ENCODE measurements around the gene WDPCP. TPM values are rescaled to one million over a fixed set of nuclear protein-coding genes. Genes with fewer than 3 reads are reported as not detected.
"Not testable (repeated sequence)": the region's sequence is repeated elsewhere in the genome, so short reads cannot be mapped to it uniquely, and the experiment has no call there.

Gene WDPCP
- total RNA-seq, 1 donor from 2014 or later: 30.7 TPM

GRCh38 chr2:63326473-63326872 lies 261.8 kb downstream of the WDPCP start:
- Mint-ChIP-seq H3K4me1 (no peaks in the 10 kb centered on the region), H3K4me3 (no peak overlapping the region), H3K27me3 (ENCODE audit: low read depth) (no peaks in the 10 kb centered on the region), H3K36me3 (peaks cover 33% of the 10 kb centered on the region), H3K9me3 (peaks cover 31% of the 10 kb centered on the region), H3K27ac (no peak overlapping the region)
- no peak for TF ChIP-seq CTCF (IDR thresholded peaks at IDR 0.05; ENCODE audit: unreplicated experiment)
- no peak for DNase-seq (ENCODE audit: low spot score in 2 of 2, unreplicated experiment in 2 of 2)

GRCh38 chr2:63323662-63324061 lies 264.6 kb downstream of the WDPCP start:
- Mint-ChIP-seq H3K36me3 (peaks cover 31% of the 10 kb centered on the region), H3K9me3 (peaks cover 31% of the 10 kb centered on the region)
- H3K4me1 Mint-ChIP-seq; DNase-seq (ENCODE audit: low spot score in 2 of 2, unreplicated experiment in 2 of 2); H3K27ac Mint-ChIP-seq; H3K4me3 Mint-ChIP-seq; H3K27me3 Mint-ChIP-seq (ENCODE audit: low read depth): not testable (repeated sequence)

GRCh38 chr2:63321973-63322372 lies 266.3 kb downstream of the WDPCP start:
- not testable (repeated sequence) for H3K27ac Mint-ChIP-seq; H3K4me1 Mint-ChIP-seq; H3K4me3 Mint-ChIP-seq; H3K27me3 Mint-ChIP-seq (ENCODE audit: low read depth); DNase-seq (ENCODE audit: low spot score in 2 of 2, unreplicated experiment in 2 of 2)
- H3K36me3 Mint-ChIP-seq: peaks cover 30% of the 10 kb centered on the region
- H3K9me3 Mint-ChIP-seq: peaks cover 34% of the 10 kb centered on the region

- no peak for DNase-seq (ENCODE audit: low spot score in 2 of 2, unreplicated experiment in 2 of 2)
- Mint-ChIP-seq H3K9me3 (peaks cover 34% of the 10 kb centered on the region), H3K36me3 (peaks cover 30% of the 10 kb centered on the region), H3K4me3 (no peak overlapping the region), H3K4me1 (no peaks in the 10 kb centered on the region), H3K27ac (no peak overlapping the region), H3K27me3 (ENCODE audit: low read depth) (no peaks in the 10 kb centered on the region)
- no peak for TF ChIP-seq CTCF (IDR thresholded peaks at IDR 0.05; ENCODE audit: unreplicated experiment)
These were observed 267.6 kb downstream of the WDPCP start for GRCh38 chr2:63320669-63321068.

- H3K4me3 Mint-ChIP-seq: no peak overlapping the region
- DNase-seq (ENCODE audit: low spot score in 2 of 2, unreplicated experiment in 2 of 2): no peak
- peaks cover 50% of the 10 kb centered on the region for H3K9me3 Mint-ChIP-seq
- H3K4me1 Mint-ChIP-seq: no peaks in the 10 kb centered on the region
- peaks cover 48% of the 10 kb centered on the region for H3K36me3 Mint-ChIP-seq
- H3K27me3 Mint-ChIP-seq (ENCODE audit: low read depth): no peaks in the 10 kb centered on the region
- no peak overlapping the region for H3K27ac Mint-ChIP-seq
- TF ChIP-seq CTCF (IDR thresholded peaks at IDR 0.05; ENCODE audit: unreplicated experiment): no peak
These were observed 277.7 kb downstream of the WDPCP start for GRCh38 chr2:63310614-63311013.

GRCh38 chr2:63301481-63301880 lies 286.8 kb downstream of the WDPCP start:
- DNase-seq (ENCODE audit: low spot score in 2 of 2, unreplicated experiment in 2 of 2): no peak
- Mint-ChIP-seq H3K27ac (no peak overlapping the region), H3K36me3 (peaks cover 71% of the 10 kb centered on the region), H3K4me3 (no peak overlapping the region), H3K4me1 (no peaks in the 10 kb centered on the region), H3K9me3 (peaks cover 75% of the 10 kb centered on the region), H3K27me3 (ENCODE audit: low read depth) (no peaks in the 10 kb centered on the region)
- TF ChIP-seq CTCF (IDR thresholded peaks at IDR 0.05; ENCODE audit: unreplicated experiment): no peak

GRCh38 chr2:63300835-63301234 lies 287.4 kb downstream of the WDPCP start:
- H3K27ac Mint-ChIP-seq: no peak overlapping the region
- no peak for DNase-seq (ENCODE audit: low spot score in 2 of 2, unreplicated experiment in 2 of 2)
- H3K4me3 Mint-ChIP-seq: no peak overlapping the region
- no peak for TF ChIP-seq CTCF (IDR thresholded peaks at IDR 0.05; ENCODE audit: unreplicated experiment)
- no peaks in the 10 kb centered on the region for H3K27me3 Mint-ChIP-seq (ENCODE audit: low read depth)
- H3K36me3 Mint-ChIP-seq: peaks cover 66% of the 10 kb centered on the region
- H3K9me3 Mint-ChIP-seq: peaks cover 75% of the 10 kb centered on the region
- no peaks in the 10 kb centered on the region for H3K4me1 Mint-ChIP-seq

Measured in mesothelial cell of epicardium (in vitro differentiated cells).